Measurements from ENCODE around the gene GGT6.

The GGT6 gene

DNA sequence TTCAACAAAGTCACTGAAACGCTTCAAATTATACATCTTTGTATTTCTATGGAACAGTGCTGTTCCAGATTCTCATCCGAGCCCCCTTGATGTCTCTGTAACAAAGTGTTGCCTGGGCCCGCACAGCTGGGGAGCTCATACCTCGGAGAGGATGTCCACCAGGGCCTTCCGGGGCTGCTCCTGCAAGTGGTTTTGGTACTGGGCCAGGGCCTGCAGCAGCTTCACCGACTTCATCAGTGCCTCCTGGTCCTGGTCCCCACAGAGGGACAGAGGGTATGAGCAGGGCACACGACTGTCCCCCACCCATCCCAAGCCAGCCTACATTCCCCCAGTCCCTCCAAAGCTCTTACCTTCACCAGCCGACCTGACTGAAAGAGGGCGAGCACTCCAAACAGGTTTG lies 6.7 kb downstream of the GGT6 start:
- no peak for TF ChIP-seq ARNTL (CRISPR knock-in tag; IDR thresholded peaks at IDR 0.05; ENCODE audit: borderline replicate concordance, low read depth)
- no peak for TF ChIP-seq ZC3H10 (CRISPR knock-in tag; IDR thresholded peaks at IDR 0.05)
- TF ChIP-seq ISL1 (CRISPR knock-in tag; IDR thresholded peaks at IDR 0.05): no peak
- TF ChIP-seq, protein P1, sequence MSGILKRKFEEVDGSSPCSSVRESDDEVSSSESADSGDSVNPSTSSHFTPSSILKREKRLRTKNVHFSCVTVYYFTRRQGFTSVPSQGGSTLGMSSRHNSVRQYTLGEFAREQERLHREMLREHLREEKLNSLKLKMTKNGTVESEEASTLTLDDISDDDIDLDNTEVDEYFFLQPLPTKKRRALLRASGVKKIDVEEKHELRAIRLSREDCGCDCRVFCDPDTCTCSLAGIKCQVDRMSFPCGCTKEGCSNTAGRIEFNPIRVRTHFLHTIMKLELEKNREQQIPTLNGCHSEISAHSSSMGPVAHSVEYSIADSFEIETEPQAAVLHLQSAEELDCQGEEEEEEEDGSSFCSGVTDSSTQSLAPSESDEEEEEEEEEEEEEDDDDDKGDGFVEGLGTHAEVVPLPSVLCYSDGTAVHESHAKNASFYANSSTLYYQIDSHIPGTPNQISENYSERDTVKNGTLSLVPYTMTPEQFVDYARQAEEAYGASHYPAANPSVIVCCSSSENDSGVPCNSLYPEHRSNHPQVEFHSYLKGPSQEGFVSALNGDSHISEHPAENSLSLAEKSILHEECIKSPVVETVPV (CRISPR knock-in tag; IDR thresholded peaks at IDR 0.05): no peak
- TF ChIP-seq ZNF70 (CRISPR knock-in tag; IDR thresholded peaks at IDR 0.05): no peak
- TF ChIP-seq GLIS3 (CRISPR knock-in tag; IDR thresholded peaks at IDR 0.05): no peak
- TF ChIP-seq TOX (CRISPR knock-in tag; IDR thresholded peaks at IDR 0.05; ENCODE audit: borderline replicate concordance): no peak
- no peak for TF ChIP-seq ZFP3 (CRISPR knock-in tag; IDR thresholded peaks at IDR 0.05)
- no peak for TF ChIP-seq BACH2 (CRISPR knock-in tag; IDR thresholded peaks at IDR 0.05; ENCODE audit: borderline replicate concordance)
- no peak for TF ChIP-seq ZFP30 (CRISPR knock-in tag; IDR thresholded peaks at IDR 0.05)
- ATAC-seq: no peak

DNA sequence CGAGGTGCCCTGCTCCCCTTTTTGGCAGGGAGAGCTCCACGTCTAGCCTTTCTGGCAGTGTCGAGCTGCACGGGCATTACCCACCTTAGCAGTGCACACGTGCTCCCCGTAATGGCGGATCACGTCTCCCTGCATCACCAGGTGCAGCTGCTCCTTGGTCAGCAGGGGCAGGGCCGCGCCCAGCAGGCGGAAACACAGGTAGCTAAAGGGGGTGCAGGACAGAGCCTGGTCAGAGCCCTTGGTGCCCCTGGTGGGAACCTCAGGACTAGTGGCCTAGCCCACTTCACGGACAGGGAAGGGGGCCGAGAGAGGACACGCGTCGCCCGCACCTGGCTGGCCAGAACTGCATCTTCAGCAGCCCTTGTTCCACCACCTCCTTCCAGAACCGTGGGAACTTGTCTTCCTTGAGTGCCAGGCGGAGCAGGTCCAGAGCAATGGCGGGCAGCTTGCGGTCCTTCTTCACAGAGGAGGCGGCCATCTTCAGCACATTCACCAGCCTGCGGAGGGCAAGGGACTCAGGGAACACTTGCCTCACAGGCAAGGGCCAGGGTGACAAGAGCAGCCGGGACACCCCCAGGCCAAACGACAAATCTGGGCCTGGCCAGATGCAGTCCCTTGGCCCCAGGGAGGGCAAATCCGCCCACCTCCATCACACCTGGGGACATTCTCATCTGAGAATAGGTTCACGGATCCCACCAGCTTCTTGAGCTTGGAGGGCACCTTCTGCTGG lies 8.4 kb downstream of the GGT6 start:
- ATAC-seq: no peak
- TF ChIP-seq, protein P2, sequence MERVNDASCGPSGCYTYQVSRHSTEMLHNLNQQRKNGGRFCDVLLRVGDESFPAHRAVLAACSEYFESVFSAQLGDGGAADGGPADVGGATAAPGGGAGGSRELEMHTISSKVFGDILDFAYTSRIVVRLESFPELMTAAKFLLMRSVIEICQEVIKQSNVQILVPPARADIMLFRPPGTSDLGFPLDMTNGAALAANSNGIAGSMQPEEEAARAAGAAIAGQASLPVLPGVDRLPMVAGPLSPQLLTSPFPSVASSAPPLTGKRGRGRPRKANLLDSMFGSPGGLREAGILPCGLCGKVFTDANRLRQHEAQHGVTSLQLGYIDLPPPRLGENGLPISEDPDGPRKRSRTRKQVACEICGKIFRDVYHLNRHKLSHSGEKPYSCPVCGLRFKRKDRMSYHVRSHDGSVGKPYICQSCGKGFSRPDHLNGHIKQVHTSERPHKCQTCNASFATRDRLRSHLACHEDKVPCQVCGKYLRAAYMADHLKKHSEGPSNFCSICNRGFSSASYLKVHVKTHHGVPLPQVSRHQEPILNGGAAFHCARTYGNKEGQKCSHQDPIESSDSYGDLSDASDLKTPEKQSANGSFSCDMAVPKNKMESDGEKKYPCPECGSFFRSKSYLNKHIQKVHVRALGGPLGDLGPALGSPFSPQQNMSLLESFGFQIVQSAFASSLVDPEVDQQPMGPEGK (CRISPR knock-in tag; IDR thresholded peaks at IDR 0.05; ENCODE audit: borderline replicate concordance): no peak
- TF ChIP-seq ZNF8 (CRISPR knock-in tag; IDR thresholded peaks at IDR 0.05) (no peak), GLIS3 (CRISPR knock-in tag; IDR thresholded peaks at IDR 0.05) (no peak), ARNTL (CRISPR knock-in tag; IDR thresholded peaks at IDR 0.05; ENCODE audit: borderline replicate concordance, low read depth) (no peak), RARB (CRISPR knock-in tag; IDR thresholded peaks at IDR 0.05) (no peak), ZFP3 (CRISPR knock-in tag; IDR thresholded peaks at IDR 0.05) (no peak), SNAI2 (CRISPR knock-in tag; IDR thresholded peaks at IDR 0.05) (no peak), ZNF70 (CRISPR knock-in tag; IDR thresholded peaks at IDR 0.05) (no peak), TOX (CRISPR knock-in tag; IDR thresholded peaks at IDR 0.05; ENCODE audit: borderline replicate concordance) (no peak), ZC3H10 (CRISPR knock-in tag; IDR thresholded peaks at IDR 0.05) (no peak), CSDC2 (CRISPR knock-in tag; IDR thresholded peaks at IDR 0.05) (no peak)
- TF ChIP-seq, protein P3, sequence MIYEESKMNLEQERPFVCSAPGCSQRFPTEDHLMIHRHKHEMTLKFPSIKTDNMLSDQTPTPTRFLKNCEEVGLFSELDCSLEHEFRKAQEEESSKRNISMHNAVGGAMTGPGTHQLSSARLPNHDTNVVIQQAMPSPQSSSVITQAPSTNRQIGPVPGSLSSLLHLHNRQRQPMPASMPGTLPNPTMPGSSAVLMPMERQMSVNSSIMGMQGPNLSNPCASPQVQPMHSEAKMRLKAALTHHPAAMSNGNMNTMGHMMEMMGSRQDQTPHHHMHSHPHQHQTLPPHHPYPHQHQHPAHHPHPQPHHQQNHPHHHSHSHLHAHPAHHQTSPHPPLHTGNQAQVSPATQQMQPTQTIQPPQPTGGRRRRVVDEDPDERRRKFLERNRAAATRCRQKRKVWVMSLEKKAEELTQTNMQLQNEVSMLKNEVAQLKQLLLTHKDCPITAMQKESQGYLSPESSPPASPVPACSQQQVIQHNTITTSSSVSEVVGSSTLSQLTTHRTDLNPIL (CRISPR knock-in tag; IDR thresholded peaks at IDR 0.05; ENCODE audit: low read depth): no peak
- TF ChIP-seq, protein P4, sequence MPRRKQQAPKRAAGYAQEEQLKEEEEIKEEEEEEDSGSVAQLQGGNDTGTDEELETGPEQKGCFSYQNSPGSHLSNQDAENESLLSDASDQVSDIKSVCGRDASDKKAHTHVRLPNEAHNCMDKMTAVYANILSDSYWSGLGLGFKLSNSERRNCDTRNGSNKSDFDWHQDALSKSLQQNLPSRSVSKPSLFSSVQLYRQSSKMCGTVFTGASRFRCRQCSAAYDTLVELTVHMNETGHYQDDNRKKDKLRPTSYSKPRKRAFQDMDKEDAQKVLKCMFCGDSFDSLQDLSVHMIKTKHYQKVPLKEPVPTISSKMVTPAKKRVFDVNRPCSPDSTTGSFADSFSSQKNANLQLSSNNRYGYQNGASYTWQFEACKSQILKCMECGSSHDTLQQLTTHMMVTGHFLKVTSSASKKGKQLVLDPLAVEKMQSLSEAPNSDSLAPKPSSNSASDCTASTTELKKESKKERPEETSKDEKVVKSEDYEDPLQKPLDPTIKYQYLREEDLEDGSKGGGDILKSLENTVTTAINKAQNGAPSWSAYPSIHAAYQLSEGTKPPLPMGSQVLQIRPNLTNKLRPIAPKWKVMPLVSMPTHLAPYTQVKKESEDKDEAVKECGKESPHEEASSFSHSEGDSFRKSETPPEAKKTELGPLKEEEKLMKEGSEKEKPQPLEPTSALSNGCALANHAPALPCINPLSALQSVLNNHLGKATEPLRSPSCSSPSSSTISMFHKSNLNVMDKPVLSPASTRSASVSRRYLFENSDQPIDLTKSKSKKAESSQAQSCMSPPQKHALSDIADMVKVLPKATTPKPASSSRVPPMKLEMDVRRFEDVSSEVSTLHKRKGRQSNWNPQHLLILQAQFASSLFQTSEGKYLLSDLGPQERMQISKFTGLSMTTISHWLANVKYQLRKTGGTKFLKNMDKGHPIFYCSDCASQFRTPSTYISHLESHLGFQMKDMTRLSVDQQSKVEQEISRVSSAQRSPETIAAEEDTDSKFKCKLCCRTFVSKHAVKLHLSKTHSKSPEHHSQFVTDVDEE (CRISPR knock-in tag; IDR thresholded peaks at IDR 0.05): no peak

DNA sequence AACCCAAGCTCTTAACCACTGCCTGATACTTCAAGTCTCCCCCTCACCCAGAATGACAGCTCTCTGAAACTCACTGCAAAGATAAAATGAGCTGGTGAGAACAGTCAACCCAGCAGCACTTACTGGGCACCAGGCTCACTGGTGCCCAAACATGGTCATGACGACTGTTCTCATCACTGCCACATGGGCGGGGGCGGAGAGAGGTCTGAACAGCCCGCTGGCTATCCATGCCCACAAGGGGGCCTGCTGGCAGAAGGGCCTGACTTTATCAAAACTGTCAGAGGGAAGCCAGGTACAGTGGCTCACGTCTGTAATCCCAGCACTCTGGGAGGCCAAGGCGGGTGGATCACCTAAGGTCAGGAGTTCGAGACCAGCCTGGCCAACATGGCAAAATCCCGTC lies 9.2 kb downstream of the GGT6 start:
- no peak for ATAC-seq
- TF ChIP-seq ZNF565 (CRISPR knock-in tag; conservative IDR thresholded peaks at IDR 0.05; ENCODE audit: low read depth) (no peak), ZFP3 (CRISPR knock-in tag; IDR thresholded peaks at IDR 0.05) (no peak), TCF4 (CRISPR knock-in tag; IDR thresholded peaks at IDR 0.05; ENCODE audit: borderline replicate concordance) (no peak), PPARA (CRISPR knock-in tag; IDR thresholded peaks at IDR 0.05; ENCODE audit: borderline replicate concordance) (no peak), ARNTL (CRISPR knock-in tag; IDR thresholded peaks at IDR 0.05; ENCODE audit: borderline replicate concordance, low read depth) (no peak), ZFP30 (CRISPR knock-in tag; IDR thresholded peaks at IDR 0.05) (no peak), OSR1 (CRISPR knock-in tag; IDR thresholded peaks at IDR 0.05) (no peak), RARB (CRISPR knock-in tag; IDR thresholded peaks at IDR 0.05) (no peak), SNAI2 (CRISPR knock-in tag; IDR thresholded peaks at IDR 0.05) (no peak), ESRRG (CRISPR knock-in tag; IDR thresholded peaks at IDR 0.05) (no peak), CSDC2 (CRISPR knock-in tag; IDR thresholded peaks at IDR 0.05) (no peak), ZNF8 (CRISPR knock-in tag; IDR thresholded peaks at IDR 0.05) (no peak), ZNF70 (CRISPR knock-in tag; IDR thresholded peaks at IDR 0.05) (no peak), BACH2 (CRISPR knock-in tag; IDR thresholded peaks at IDR 0.05; ENCODE audit: borderline replicate concordance) (no peak)
- TF ChIP-seq, protein P5, sequence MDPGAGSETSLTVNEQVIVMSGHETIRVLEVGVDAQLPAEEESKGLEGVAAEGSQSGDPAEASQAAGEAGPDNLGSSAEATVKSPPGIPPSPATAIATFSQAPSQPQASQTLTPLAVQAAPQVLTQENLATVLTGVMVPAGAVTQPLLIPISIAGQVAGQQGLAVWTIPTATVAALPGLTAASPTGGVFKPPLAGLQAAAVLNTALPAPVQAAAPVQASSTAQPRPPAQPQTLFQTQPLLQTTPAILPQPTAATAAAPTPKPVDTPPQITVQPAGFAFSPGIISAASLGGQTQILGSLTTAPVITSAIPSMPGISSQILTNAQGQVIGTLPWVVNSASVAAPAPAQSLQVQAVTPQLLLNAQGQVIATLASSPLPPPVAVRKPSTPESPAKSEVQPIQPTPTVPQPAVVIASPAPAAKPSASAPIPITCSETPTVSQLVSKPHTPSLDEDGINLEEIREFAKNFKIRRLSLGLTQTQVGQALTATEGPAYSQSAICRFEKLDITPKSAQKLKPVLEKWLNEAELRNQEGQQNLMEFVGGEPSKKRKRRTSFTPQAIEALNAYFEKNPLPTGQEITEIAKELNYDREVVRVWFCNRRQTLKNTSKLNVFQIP (CRISPR knock-in tag; IDR thresholded peaks at IDR 0.05; ENCODE audit: borderline replicate concordance, low read depth): no peak
- TF ChIP-seq, protein P4 (CRISPR knock-in tag; IDR thresholded peaks at IDR 0.05): no peak
- TF ChIP-seq, protein P3 (CRISPR knock-in tag; IDR thresholded peaks at IDR 0.05; ENCODE audit: low read depth): no peak

All from SK-N-SH treated with all-trans-retinoic acid at 6 μM for 48 hours (cell line).